ENCODE data around the gene OR2A5. TPM values are rescaled to one million over a fixed set of nuclear protein-coding genes. Genes with fewer than 3 reads are reported as not detected.

OR2A5 gene, protein sequence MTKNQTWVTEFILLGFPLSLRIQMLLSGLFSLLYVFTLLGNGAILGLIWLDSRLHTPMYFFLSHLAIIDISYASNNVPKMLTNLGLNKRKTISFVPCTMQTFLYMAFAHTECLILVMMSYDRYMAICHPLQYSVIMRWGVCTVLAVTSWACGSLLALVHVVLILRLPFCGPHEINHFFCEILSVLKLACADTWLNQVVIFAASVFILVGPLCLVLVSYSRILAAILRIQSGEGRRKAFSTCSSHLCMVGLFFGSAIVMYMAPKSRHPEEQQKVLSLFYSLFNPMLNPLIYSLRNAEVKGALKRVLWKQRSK
- polyA plus RNA-seq = not detected in 2 replicates

DNA sequence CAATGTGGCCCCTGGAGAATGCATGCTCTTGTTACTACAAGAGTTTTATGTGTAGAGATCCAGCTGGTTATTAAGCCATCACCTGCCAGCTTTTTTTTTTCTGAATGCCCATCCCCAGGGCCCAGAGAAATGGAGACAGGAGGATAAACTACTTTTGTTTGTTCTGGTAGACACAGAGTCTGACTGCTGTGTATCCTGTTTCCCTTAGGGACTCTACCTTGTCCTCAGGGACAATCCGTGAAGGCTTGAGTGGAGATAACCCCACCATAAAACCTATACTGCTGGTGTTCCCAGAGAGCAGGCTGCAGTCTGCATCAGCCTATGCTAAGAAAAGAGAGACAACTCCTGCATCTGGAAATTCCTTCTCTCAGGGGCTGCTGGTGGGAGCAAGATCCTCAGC, at the start of gene OR2A5:
OR2A5 (plus strand) TSS at position 301 of the 400 bp plus-strand sequence. CDS start 1,454 bp downstream, outside the sequence.

DNA sequence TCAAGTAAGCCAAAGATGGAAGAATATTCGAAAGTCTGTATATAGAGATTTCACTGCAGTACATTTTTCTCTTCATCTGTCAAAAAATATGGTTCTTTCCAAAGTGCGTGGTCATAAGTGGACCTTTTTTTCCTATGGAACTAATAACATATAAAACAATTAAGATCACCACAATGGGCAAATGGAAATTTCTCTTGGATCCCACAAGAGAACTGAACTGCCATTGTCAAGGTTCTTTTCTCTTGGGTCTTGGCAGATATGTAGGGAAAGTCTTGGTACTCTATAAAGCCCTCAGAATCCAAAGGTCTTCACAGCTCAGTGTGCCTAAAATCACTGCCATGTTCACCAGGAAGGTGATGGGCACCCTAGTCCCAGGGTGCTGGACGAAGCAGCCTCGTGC, 48.7 kb upstream of the OR2A5 start, which contains the start of gene OR6B1:
OR6B1 (plus strand) TSS at position 301 of the 400 bp plus-strand sequence. CDS start 3,677 bp downstream, outside the sequence.

DNA sequence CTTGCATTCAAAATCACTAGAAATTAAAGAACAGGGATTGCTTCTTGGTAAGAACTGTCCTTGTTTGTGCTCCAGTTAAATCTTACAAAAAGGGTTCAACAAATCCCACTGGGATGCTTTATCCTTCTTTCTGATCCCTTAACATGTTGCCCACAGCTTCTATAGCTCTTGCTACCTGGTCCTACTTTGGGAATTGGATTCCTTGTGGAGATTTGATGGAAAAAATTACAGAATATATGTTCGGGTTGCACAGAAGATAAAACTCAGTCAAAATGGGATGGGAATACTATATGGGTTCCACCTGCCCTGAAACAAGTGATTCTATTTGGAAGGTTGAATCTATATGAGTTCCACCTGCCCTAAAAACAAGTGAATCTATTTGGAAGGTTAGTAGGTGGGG, 20.8 kb downstream of the OR2A5 start, which contains the start of gene OR2A25:
OR2A25 (plus strand) TSS at position 301 of the 400 bp plus-strand sequence. CDS start 4,409 bp downstream, outside the sequence.

DNA sequence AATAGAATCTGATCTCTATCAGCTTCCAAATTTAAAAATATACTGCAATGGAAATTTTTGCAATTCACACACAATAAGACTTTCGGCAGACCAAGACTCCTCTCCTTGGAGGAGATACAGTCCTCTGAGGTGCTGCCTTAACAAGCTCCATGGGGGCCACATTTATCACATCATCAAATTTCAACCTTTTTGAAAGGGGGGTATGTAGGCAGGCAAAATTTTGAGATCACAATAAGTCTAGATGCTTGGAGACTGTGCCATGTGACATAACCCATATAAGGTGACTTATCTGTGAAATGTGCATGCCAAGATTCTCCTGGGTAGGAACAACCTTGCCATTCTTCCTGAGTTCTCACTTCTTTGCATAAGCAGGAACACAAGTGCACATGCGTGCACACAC, 37.2 kb downstream of the OR2A5 start, which contains the start of gene OR2A12:
OR2A12 (plus strand) TSS at position 301 of the 400 bp plus-strand sequence. CDS start 8,830 bp downstream, outside the sequence.

Other genes with a start within 250 kb of the OR2A5 start
- gene TCAF1, start 146.8 kb upstream of the OR2A5 start, polyA plus RNA-seq = 68.2 and 73.9 TPM in 2 replicates
- gene OR2F2, start 113.7 kb upstream of the OR2A5 start, polyA plus RNA-seq = not detected in 2 replicates
- not detected in 2 replicates for gene OR2F1, start 94.1 kb upstream of the OR2A5 start, polyA plus RNA-seq
- gene OR6B1, start 48.6 kb upstream of the OR2A5 start, polyA plus RNA-seq = not detected in 2 replicates
- gene OR2A25, start 20.9 kb downstream of the OR2A5 start, polyA plus RNA-seq = not detected in 2 replicates
- not detected in 2 replicates for gene OR2A12, start 37.3 kb downstream of the OR2A5 start, polyA plus RNA-seq
- gene OR2A2, start 60.6 kb downstream of the OR2A5 start, polyA plus RNA-seq = not detected in 2 replicates
- not detected in 2 replicates for gene OR2A14, start 74.2 kb downstream of the OR2A5 start, polyA plus RNA-seq
- not detected in 2 replicates for gene CTAGE4, start 134.5 kb downstream of the OR2A5 start, polyA plus RNA-seq
- not detected in 2 replicates for gene ARHGEF35, start 146.9 kb downstream of the OR2A5 start, polyA plus RNA-seq
- not detected in 2 replicates for gene OR2A42, start 190.7 kb downstream of the OR2A5 start, polyA plus RNA-seq
- gene OR2A7, start 215.8 kb downstream of the OR2A5 start, polyA plus RNA-seq = not detected in 2 replicates
- gene CTAGE8, start 220.3 kb downstream of the OR2A5 start, polyA plus RNA-seq = not detected in 2 replicates